Activated naive CD8-positive, alpha-beta T cell treated with anti-CD3 and anti-CD28 coated beads, Interleukin-2, amount 50 U/mL, for 24 hours (primary cell): ENCODE results near the gene RIPOR1.

ENCODE experiments used
- ATAC-seq: fragments of 150-1000 bp; cut with Tn5 transposase; one replicate; pipeline ENCODE4 v1.10.0; 2021
- DNase-seq: peaks from one replicate; pipeline ENCODE4 v3.0.0; 2021
- H3K27ac Mint-ChIP-seq: one replicate; pipeline ENCODE4 v1.8.0; 2021; ENCODE audit warnings: mild to moderate bottlenecking, mixed read lengths
- H3K27me3 Mint-ChIP-seq: one replicate; pipeline ENCODE4 v1.8.0; 2021; ENCODE audit warnings: mixed read lengths
- H3K36me3 Mint-ChIP-seq: one replicate; pipeline ENCODE4 v1.8.0; 2021; ENCODE audit warnings: low read depth, mixed read lengths
- H3K4me1 Mint-ChIP-seq: one replicate; pipeline ENCODE4 v1.8.0; 2021; ENCODE audit warnings: mixed read lengths
- H3K4me3 Mint-ChIP-seq: one replicate; pipeline ENCODE4 v1.8.0; 2021; ENCODE audit warnings: mild to moderate bottlenecking, moderate library complexity, mixed read lengths
- H3K9me3 Mint-ChIP-seq: one replicate; pipeline ENCODE4 v1.8.0; 2021; ENCODE audit warnings: mixed read lengths

Gene RIPOR1

DNA sequence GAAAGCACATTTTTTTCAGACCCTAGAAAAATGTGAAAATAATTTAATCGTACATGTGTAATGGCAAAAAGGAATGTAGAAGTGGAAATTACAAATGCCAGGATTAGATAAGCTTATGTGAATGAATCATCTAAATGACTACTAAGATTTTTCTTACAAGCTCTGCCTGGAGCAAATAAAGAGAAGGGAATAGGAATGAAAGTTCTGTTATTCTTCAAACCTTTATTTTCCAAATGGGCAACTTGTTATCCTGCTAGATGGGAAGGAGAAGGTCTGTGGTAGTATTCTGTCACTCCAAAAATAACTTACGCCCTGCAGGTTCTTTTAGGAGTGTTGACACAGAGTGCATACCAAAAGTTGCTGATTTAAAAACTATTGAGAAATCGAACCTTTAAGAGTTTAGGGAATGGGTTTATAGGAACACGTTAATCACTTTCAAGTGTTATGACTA is 43.4 kb downstream of the RIPOR1 start:
- Mint-ChIP-seq H3K36me3 (peaks cover 32% of the 10 kb centered on the region), H3K27me3 (no peaks in the 10 kb centered on the region), H3K27ac (no peak overlapping the region), H3K9me3 (no peaks in the 10 kb centered on the region), H3K4me1 (peaks cover 12% of the 10 kb centered on the region), H3K4me3 (no peak overlapping the region)
- ATAC-seq (no peak), DNase-seq (no peak)

DNA sequence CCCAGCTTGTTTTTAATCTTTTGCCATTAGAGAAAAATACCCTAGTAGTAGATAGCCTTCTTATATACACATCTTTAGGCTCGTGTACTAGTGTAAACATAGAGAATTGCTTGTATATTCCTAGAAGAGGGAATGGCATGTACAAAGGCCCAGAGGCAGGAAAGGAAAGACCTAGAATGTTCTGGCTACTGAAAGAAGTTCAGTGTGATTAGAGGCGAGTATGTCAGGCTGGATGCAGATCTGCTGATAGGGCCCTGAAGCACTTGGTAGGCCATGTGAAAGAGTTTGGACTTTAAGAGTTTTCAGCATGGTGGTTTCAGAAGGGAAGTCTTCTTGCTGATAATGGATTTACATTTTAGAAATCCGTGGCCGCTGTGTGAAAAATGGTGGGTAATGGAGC is 51.1 kb downstream of the RIPOR1 start:
- H3K27ac Mint-ChIP-seq = peak overlapping the region; percentile 17
- H3K4me1 Mint-ChIP-seq = peaks cover 16% of the 10 kb centered on the region
- no peaks in the 10 kb centered on the region for H3K27me3 Mint-ChIP-seq
- no peak overlapping the region for H3K4me3 Mint-ChIP-seq
- no peaks in the 10 kb centered on the region for H3K9me3 Mint-ChIP-seq
- no peak for DNase-seq
- peaks cover 21% of the 10 kb centered on the region for H3K36me3 Mint-ChIP-seq
- no peak for ATAC-seq

DNA sequence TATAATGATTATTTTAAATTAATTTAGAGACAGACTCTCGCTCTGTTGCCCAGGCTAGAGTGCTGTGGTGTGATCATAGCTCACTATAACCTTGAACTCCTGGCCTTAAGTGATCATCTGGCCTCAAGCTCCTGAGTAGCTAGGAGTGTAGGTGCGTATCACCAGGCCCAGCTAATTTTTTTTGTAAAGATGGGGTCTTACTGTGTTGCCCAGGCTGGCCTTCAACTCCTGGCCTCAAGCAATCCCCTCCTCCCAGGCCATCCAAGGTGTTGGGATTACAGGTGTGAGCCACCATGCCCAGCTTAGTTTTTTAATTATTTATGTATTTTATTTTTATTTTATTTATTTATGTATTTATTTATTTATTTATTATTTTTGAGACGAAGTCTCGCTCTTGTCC is 51.6 kb downstream of the RIPOR1 start:
- no peak for DNase-seq

DNA sequence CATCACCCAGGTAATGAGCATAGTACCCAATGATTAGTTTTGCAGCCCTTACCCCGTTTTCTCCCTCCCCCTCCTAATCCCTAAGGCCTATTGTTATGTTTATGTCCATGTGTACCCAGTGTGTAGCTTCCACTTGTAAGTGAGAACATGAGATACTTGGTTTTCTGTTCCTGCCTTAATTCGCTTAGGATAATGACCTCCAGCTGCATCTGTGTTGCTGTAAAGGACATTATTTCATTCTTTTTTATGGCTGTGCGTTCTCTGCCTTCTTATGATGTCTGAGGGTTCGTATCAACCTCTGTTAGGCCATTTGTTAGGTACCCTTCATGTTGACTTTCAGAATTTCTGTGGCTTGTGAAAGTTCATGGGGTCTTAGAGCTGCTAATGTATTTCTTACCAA is 64.7 kb downstream of the RIPOR1 start:
- H3K4me3 Mint-ChIP-seq = no peak overlapping the region
- peaks cover 18% of the 10 kb centered on the region for H3K4me1 Mint-ChIP-seq
- H3K9me3 Mint-ChIP-seq = no peaks in the 10 kb centered on the region
- peaks cover 13% of the 10 kb centered on the region for H3K36me3 Mint-ChIP-seq
- H3K27ac Mint-ChIP-seq = no peak overlapping the region
- ATAC-seq (no peak), DNase-seq (no peak)
- no peaks in the 10 kb centered on the region for H3K27me3 Mint-ChIP-seq

More for the DNA sequence above, 51.6 kb downstream of the RIPOR1 start:
- Mint-ChIP-seq H3K9me3 (no peaks in the 10 kb centered on the region), H3K36me3 (peaks cover 21% of the 10 kb centered on the region), H3K4me1 (peaks cover 19% of the 10 kb centered on the region), H3K4me3 (no peak overlapping the region), H3K27me3 (no peaks in the 10 kb centered on the region), H3K27ac (no peak overlapping the region)
- ATAC-seq = no peak

DNA sequence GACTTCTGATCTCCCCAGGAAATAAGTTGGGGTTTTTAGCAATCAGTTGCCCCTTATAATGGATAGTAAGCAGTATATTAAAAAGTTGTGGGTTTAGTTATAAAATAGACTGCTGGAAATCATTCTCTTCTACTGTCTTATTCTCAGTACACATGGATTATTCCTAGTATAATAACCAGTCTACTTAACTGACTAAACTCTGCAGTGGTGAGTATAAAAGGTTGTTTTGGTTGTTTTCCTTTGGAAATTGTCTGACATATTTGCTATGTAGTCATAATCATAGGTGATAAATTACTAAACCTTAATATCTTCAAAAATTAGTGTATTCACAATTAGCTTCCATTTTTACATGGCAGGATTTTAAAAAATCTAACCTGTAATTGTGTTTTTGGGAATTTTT is 65.1 kb downstream of the RIPOR1 start:
- H3K27me3 Mint-ChIP-seq = no peaks in the 10 kb centered on the region
- peaks cover 18% of the 10 kb centered on the region for H3K4me1 Mint-ChIP-seq
- no peaks in the 10 kb centered on the region for H3K9me3 Mint-ChIP-seq
- H3K36me3 Mint-ChIP-seq = peaks cover 12% of the 10 kb centered on the region
- DNase-seq = no peak
- no peak for ATAC-seq
- H3K27ac Mint-ChIP-seq = no peak overlapping the region
- H3K4me3 Mint-ChIP-seq = no peak overlapping the region

DNA sequence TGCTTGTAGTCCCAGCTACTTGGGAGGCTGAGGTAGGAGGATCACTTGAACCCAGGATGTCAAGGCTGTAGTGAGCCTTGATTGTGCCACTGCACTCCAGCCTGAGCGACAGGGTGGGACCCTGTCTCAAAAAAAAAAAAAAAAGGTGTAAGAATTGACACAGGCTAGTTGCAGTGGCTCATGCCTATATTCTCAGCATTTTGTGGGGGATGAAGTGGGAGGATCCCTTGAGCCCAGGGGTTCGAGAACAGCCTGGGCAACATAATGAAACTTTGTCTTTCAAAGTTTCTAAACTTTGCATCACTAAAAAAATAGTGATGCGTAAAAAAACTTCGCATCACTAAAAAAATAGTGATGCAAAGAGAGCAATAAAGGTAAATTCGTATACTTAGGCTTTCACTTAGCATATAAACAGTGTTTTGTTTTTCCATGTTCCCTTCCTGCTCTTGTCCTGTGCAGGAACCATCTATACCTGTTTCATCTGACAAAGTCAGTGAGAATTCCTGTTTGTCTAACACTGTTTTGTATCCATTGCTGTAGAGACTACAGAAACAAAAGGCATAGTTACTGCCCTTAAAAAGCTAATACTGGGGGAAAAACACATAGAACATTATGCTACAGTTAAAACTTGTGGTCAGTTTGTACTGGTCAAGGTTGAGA is 65.8 kb downstream of the RIPOR1 start:
- DNase-seq = no peak
- Mint-ChIP-seq H3K36me3 (peaks cover 10% of the 10 kb centered on the region), H3K27me3 (no peaks in the 10 kb centered on the region), H3K4me1 (peaks cover 18% of the 10 kb centered on the region), H3K27ac (peak overlapping the region; percentile 44), H3K9me3 (no peaks in the 10 kb centered on the region), H3K4me3 (no peak overlapping the region)
- no peak for ATAC-seq

DNA sequence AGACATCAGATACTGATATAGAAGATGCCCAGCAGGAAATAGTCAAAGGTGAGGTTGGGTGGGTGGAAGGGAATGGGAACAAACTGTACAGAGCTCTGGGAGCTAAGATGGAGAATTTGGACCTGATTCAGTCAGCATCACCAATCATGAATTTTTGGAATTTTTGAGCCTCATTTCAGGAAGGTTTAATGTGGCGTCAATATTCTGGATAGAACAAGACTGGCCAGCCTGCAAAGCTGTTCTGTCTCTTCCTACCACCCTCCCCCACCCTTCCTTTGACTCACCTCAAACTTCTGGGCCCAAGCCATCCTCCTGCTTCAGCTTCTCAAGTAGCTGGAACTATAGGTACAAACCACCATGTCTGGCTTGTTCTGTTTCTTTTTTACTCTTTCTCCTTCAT is 66.3 kb downstream of the RIPOR1 start:
- Mint-ChIP-seq H3K4me3 (no peak overlapping the region), H3K9me3 (no peaks in the 10 kb centered on the region), H3K27ac (no peak overlapping the region), H3K4me1 (peaks cover 18% of the 10 kb centered on the region), H3K36me3 (peaks cover 9% of the 10 kb centered on the region), H3K27me3 (no peaks in the 10 kb centered on the region)
- ATAC-seq = no peak
- no peak for DNase-seq
